Esophagus squamous epithelium (tissue), 5 donors: ENCODE data around the gene TMPRSS12. TPM values are rescaled to one million over a fixed set of nuclear protein-coding genes. Genes with fewer than 3 reads are reported as not detected.
"Not testable (repeated sequence)": the region's sequence is repeated elsewhere in the genome, so short reads cannot be mapped to it uniquely, and the experiment has no call there.

Experiments
- DNase-seq: peaks from one replicate; lab custom pipeline; 2025; lab: John Stamatoyannopoulos, UW
- H3K27ac ChIP-seq, 4 donors: fragments of 200-600 bp; sonication (generic); one replicate each; pipeline ENCODE4 v1.5.1; 2016 to 2019; ENCODE audit warnings: mild to moderate bottlenecking in 1 of 4
- H3K27me3 ChIP-seq, 4 donors: fragments of 200-600 bp; sonication (generic); 1 replicate in 3 of 4; 2 replicates in 1 of 4; pipeline versions ENCODE4 v1.5.1 to v1.6.0; 2017 to 2021; ENCODE audit warnings: antibody characterized with exemption in 1 of 4
- H3K36me3 ChIP-seq, 3 donors: fragments of 200-600 bp; sonication (generic); one replicate each; pipeline ENCODE4 v1.5.1; 2016 to 2019
- H3K4me1 ChIP-seq, 3 donors: fragments of 200-600 bp; sonication (generic); one replicate each; pipeline ENCODE4 v1.5.1; 2017 to 2019
- H3K4me3 ChIP-seq, 4 donors: fragments of 200-600 bp; sonication (generic); 1 replicate in 3 of 4; 2 replicates in 1 of 4; pipeline ENCODE4 v1.5.1; 2016 to 2019; ENCODE audit warnings: mild to moderate bottlenecking in 2 of 4, moderate library complexity in 1 of 4
- H3K9me3 ChIP-seq, 3 donors: fragments of 200-600 bp; sonication (generic); one replicate each; pipeline ENCODE4 v1.5.1; 2016 to 2019
- CTCF ChIP-seq, 6 experiments: fragments of 450-650 bp in 4 of 6; fragments of 200-600 bp in 2 of 6; sonication (generic) in 2 of 6; IDR thresholded peaks; one replicate each; pipeline ENCODE4 v1.5.1; 2016 to 2019; ENCODE audit warnings: antibody characterized with exemption in 6 of 6, mild to moderate bottlenecking in 4 of 6, moderate library complexity in 4 of 6
- POLR2A ChIP-seq, 4 donors: fragments of 450-650 bp; IDR thresholded peaks; one replicate each; pipeline ENCODE4 v1.6.1; 2017; ENCODE audit warnings: antibody characterized with exemption in 4 of 4, mild to moderate bottlenecking in 4 of 4, moderate library complexity in 3 of 4
- WGBS, 2 donors: methylation state at CpG; one replicate each; pipeline ENCODE4 v1.1.5; 2018; 5-methylcytosine and 5-hydroxymethylcytosine counted together
- intact Hi-C: fragments of 100-400 bp; cut with DNase I; formaldehyde crosslinking; loops from one replicate; pipeline ENCODE4 v1.15.0; 2022
- total RNA-seq, 4 donors: library from RNA; depleted of rRNA; stranded (reverse); fragments of >200 nt; gene quantifications; one replicate each; pipeline ENCODE4 v1.1.0, GENCODE V29; 2016
- donor health status: DM: yes; HTN: yes; CAD: no.

The TMPRSS12 gene
- total RNA-seq, 4 donors from 2014 or later, result not detected

- Histone ChIP-seq H3K36me3 (no peaks in the 10 kb centered on the region), H3K27me3 (no peaks in the 10 kb centered on the region), H3K4me3 (no peak overlapping the region), H3K9me3 (no peaks in the 10 kb centered on the region), H3K4me1 (peaks cover 0 to 10% (median 0%) of the 10 kb centered on the region in 3 donors), H3K27ac (no peak overlapping the region)
- TF ChIP-seq CTCF (IDR thresholded peaks at IDR 0.05) (no peak), POLR2A (IDR thresholded peaks at IDR 0.05) (no peak)
- intact Hi-C loops, result no loop called here
- DNase-seq, result no peak
- WGBS, 2 donors, result 62 to 67% methylated on average over 6 of the region's 6 CpGs
Measured at GRCh38 chr12:50862316-50862715, 19.6 kb downstream of the TMPRSS12 start.

- H3K4me3 ChIP-seq, result no peak overlapping the region
- DNase-seq, result no peak
- 79 to 87% methylated on average over 3 of the region's 3 CpGs for WGBS, 2 donors
- H3K4me1 ChIP-seq, result peaks cover 0 to 10% (median 0%) of the 10 kb centered on the region in 3 donors
- H3K27ac ChIP-seq, result no peak overlapping the region
- H3K9me3 ChIP-seq, result no peaks in the 10 kb centered on the region
- TF ChIP-seq POLR2A (IDR thresholded peaks at IDR 0.05) (no peak), CTCF (IDR thresholded peaks at IDR 0.05) (no peak)
- no peaks in the 10 kb centered on the region for H3K36me3 ChIP-seq
- intact Hi-C loops, result no loop called here
- no peaks in the 10 kb centered on the region for H3K27me3 ChIP-seq
Measured at GRCh38 chr12:50865266-50865665, 22.5 kb downstream of the TMPRSS12 start.

GRCh38 chr12:50868881-50869280 is 26.2 kb downstream of the TMPRSS12 start:
- DNase-seq, H3K27ac ChIP-seq, H3K27me3 ChIP-seq, H3K9me3 ChIP-seq, H3K4me3 ChIP-seq, intact Hi-C loops, H3K4me1 ChIP-seq, H3K36me3 ChIP-seq: not testable (repeated sequence)
- 14 to 23% methylated on average over 2 of the region's 2 CpGs for WGBS, 2 donors

GRCh38 chr12:50882563-50882962 is 39.8 kb downstream of the TMPRSS12 start:
- 88 to 89% methylated on average over 3 of the region's 3 CpGs for WGBS, 2 donors
- TF ChIP-seq POLR2A (IDR thresholded peaks at IDR 0.05), result no peak
- no peak for TF ChIP-seq CTCF (IDR thresholded peaks at IDR 0.05)
- Histone ChIP-seq H3K36me3 (no peaks in the 10 kb centered on the region), H3K27ac (no peak overlapping the region), H3K4me3 (no peak overlapping the region), H3K27me3 (no peaks in the 10 kb centered on the region), H3K4me1 (no peaks in the 10 kb centered on the region), H3K9me3 (peaks cover 0 to 8% (median 4%) of the 10 kb centered on the region in 3 donors)
- intact Hi-C loops, result no loop called here
- no peak for DNase-seq

GRCh38 chr12:50887191-50887590 is 44.5 kb downstream of the TMPRSS12 start:
- 84 to 86% methylated on average over 3 of the region's 3 CpGs for WGBS, 2 donors
- TF ChIP-seq CTCF (IDR thresholded peaks at IDR 0.05) (no peak), POLR2A (IDR thresholded peaks at IDR 0.05) (no peak)
- intact Hi-C loops, result no loop called here
- Histone ChIP-seq H3K4me3 (no peak overlapping the region), H3K9me3 (peaks cover 0 to 8% (median 4%) of the 10 kb centered on the region in 3 donors), H3K27ac (no peak overlapping the region), H3K4me1 (no peaks in the 10 kb centered on the region), H3K27me3 (no peaks in the 10 kb centered on the region), H3K36me3 (no peaks in the 10 kb centered on the region)
- DNase-seq, result no peak

- no peak for DNase-seq
- WGBS, 2 donors, result 79 to 84% methylated on average over 2 of the region's 2 CpGs
- no peaks in the 10 kb centered on the region for H3K36me3 ChIP-seq
- H3K27ac ChIP-seq, result no peak overlapping the region
- intact Hi-C loops, result no loop called here
- TF ChIP-seq POLR2A (IDR thresholded peaks at IDR 0.05), result no peak
- TF ChIP-seq CTCF (IDR thresholded peaks at IDR 0.05), result no peak
- no peaks in the 10 kb centered on the region for H3K27me3 ChIP-seq
- no peaks in the 10 kb centered on the region for H3K4me1 ChIP-seq
- no peaks in the 10 kb centered on the region for H3K9me3 ChIP-seq
- no peak overlapping the region for H3K4me3 ChIP-seq
Measured at GRCh38 chr12:50888666-50889065, 45.9 kb downstream of the TMPRSS12 start.
